Keratinocyte (primary cell): ENCODE data around the gene HGS.

Experiments used
- CTCF ChIP-seq, 3 experiments: IDR thresholded peaks in 1 of 3; conservative IDR thresholded peaks in 1 of 3; optimal IDR thresholded peaks in 1 of 3; 2 replicates in 2 of 3; 3 replicates in 1 of 3; pipeline versions ENCODE3 to v1.5.1; 2011; ENCODE audit warnings: low read length in 3 of 3, mild to moderate bottlenecking in 3 of 3, moderate library complexity in 2 of 3, control low read depth in 1 of 3, inconsistent platforms in 1 of 3; ENCODE audit not compliant: insufficient read depth in 2 of 3; ENCODE audit errors: extremely low read depth in 1 of 3
- EZH2 ChIP-seq: IDR thresholded peaks from one replicate; pipeline ENCODE4 v1.6.1; 2012; ENCODE audit warnings: inconsistent platforms, mild to moderate bottlenecking, low read length, moderate library complexity

- TF ChIP-seq CTCF (optimal IDR thresholded peaks at IDR 0.05 in 1 of 3, IDR thresholded peaks at IDR 0.05 in 1 of 3, conservative IDR thresholded peaks at IDR 0.05 in 1 of 3; ENCODE audit: extremely low read depth in 1 of 3, insufficient read depth in 2 of 3, low read length in 3 of 3) (no peak), EZH2 (no peak)
Observed at GRCh38 chr17:81672504-81672903, 11.3 kb upstream of the HGS start.
